ENCODE results near the gene NSF.

NSF gene

GRCh38 chr17:46733837-46734475 is 143.5 kb downstream of the NSF start:
- Histone ChIP-seq H3K4me3 (ENCODE audit: low read depth in 1 of 2, low read length in 1 of 2) (no peak overlapping the region), H3K4me1 (ENCODE audit: control insufficient read depth in 1 of 2, insufficient read depth in 1 of 2, low read depth in 1 of 2, low read length in 1 of 2) (peaks cover 0 to 4% of the 10 kb centered on the region in 2 experiments), H3K27me3 (no peaks in the 10 kb centered on the region), H3K27ac (no peak overlapping the region), H3K9me3 (no peaks in the 10 kb centered on the region), H3K36me3 (peaks cover 46% of the 10 kb centered on the region)
- TF ChIP-seq, protein P1, sequence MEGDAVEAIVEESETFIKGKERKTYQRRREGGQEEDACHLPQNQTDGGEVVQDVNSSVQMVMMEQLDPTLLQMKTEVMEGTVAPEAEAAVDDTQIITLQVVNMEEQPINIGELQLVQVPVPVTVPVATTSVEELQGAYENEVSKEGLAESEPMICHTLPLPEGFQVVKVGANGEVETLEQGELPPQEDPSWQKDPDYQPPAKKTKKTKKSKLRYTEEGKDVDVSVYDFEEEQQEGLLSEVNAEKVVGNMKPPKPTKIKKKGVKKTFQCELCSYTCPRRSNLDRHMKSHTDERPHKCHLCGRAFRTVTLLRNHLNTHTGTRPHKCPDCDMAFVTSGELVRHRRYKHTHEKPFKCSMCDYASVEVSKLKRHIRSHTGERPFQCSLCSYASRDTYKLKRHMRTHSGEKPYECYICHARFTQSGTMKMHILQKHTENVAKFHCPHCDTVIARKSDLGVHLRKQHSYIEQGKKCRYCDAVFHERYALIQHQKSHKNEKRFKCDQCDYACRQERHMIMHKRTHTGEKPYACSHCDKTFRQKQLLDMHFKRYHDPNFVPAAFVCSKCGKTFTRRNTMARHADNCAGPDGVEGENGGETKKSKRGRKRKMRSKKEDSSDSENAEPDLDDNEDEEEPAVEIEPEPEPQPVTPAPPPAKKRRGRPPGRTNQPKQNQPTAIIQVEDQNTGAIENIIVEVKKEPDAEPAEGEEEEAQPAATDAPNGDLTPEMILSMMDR (IDR thresholded peaks at IDR 0.05), result no peak

DNA sequence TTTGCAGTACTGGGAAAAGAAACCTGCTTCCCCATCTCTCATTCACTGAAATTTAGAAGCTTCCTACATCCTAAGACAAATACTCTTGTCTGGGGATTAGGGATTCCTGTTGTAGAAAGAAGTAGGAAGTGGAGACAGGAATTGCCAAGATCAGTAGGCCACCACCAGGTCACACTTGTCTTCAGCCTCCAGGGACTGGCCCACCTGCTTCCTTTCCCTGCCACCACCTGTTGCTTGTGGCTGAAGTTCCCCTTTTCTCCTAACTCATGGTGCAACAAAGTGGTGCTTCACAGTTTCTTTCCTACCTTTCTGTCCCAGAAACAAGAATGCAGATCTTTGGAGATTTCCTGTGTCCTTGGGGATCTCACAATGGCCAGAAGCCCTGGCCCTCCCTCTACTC is 145.6 kb downstream of the NSF start:
- H3K4me1 ChIP-seq (ENCODE audit: control insufficient read depth in 1 of 2, insufficient read depth in 1 of 2, low read depth in 1 of 2, low read length in 1 of 2), result peaks cover 0 to 4% of the 10 kb centered on the region in 2 experiments
- H3K27ac ChIP-seq, result no peak overlapping the region
- no peak overlapping the region for H3K4me3 ChIP-seq (ENCODE audit: low read depth in 1 of 2, low read length in 1 of 2)
- no peaks in the 10 kb centered on the region for H3K9me3 ChIP-seq
- TF ChIP-seq, protein P1 (IDR thresholded peaks at IDR 0.05), result no peak
- H3K36me3 ChIP-seq, result peaks cover 38% of the 10 kb centered on the region
- H3K27me3 ChIP-seq, result no peaks in the 10 kb centered on the region

GRCh38 chr17:46737326-46737725 is 146.9 kb downstream of the NSF start:
- Histone ChIP-seq H3K4me1 (ENCODE audit: control insufficient read depth in 1 of 2, insufficient read depth in 1 of 2, low read depth in 1 of 2, low read length in 1 of 2) (peaks cover 0 to 4% of the 10 kb centered on the region in 2 experiments), H3K36me3 (peaks cover 39% of the 10 kb centered on the region), H3K4me3 (ENCODE audit: low read depth in 1 of 2, low read length in 1 of 2) (no peak overlapping the region), H3K9me3 (no peaks in the 10 kb centered on the region), H3K27me3 (no peaks in the 10 kb centered on the region), H3K27ac (no peak overlapping the region)
- TF ChIP-seq, protein P1 (IDR thresholded peaks at IDR 0.05), result no peak

DNA sequence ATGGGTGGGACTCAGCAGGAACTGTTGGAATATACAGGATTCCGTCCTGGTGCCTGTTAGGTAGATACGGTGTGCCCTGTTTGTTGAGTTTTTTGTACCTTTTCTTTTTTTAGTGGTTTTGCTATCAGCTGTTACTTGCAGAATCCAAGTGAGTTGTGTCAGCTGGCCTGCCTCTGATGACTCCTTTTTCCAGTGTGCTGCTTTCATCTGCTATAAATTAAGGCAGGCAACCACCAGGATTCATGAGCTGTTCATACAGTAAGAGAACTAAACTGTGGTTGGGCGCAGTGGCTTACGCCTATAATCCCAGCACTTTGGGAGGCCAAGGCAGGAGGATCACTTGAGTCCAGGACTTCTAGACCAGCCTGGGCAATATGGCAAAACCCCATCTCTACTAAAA is 148.1 kb downstream of the NSF start:
- peaks cover 0 to 4% of the 10 kb centered on the region in 2 experiments for H3K4me1 ChIP-seq (ENCODE audit: control insufficient read depth in 1 of 2, insufficient read depth in 1 of 2, low read depth in 1 of 2, low read length in 1 of 2)
- no peaks in the 10 kb centered on the region for H3K9me3 ChIP-seq
- no peak overlapping the region for H3K27ac ChIP-seq
- TF ChIP-seq, protein P1 (IDR thresholded peaks at IDR 0.05), result no peak
- H3K4me3 ChIP-seq (ENCODE audit: low read depth in 1 of 2, low read length in 1 of 2), result no peak overlapping the region
- H3K36me3 ChIP-seq, result peaks cover 42% of the 10 kb centered on the region
- H3K27me3 ChIP-seq, result no peaks in the 10 kb centered on the region

- TF ChIP-seq, protein P1 (IDR thresholded peaks at IDR 0.05), result no peak
- Histone ChIP-seq H3K27ac (no peak overlapping the region), H3K36me3 (peaks cover 42% of the 10 kb centered on the region), H3K9me3 (no peaks in the 10 kb centered on the region), H3K4me3 (ENCODE audit: low read depth in 1 of 2, low read length in 1 of 2) (no peak overlapping the region), H3K4me1 (ENCODE audit: control insufficient read depth in 1 of 2, insufficient read depth in 1 of 2, low read depth in 1 of 2, low read length in 1 of 2) (peaks cover 0 to 4% of the 10 kb centered on the region in 2 experiments), H3K27me3 (no peaks in the 10 kb centered on the region)
Measured at GRCh38 chr17:46739982-46740381, 149.5 kb downstream of the NSF start.
